Measurements from ENCODE around the gene RBMS2. TPM values are rescaled to one million over a fixed set of nuclear protein-coding genes. Genes with fewer than 3 reads are reported as not detected.

The RBMS2 gene
- total and polyA plus RNA-seq, 2 donors from 2014 or later, result 8.5 to 71.3 TPM

GRCh38 chr12:56476972-56477432 lies 44.6 kb upstream of the RBMS2 start:
- H3K27me3 ChIP-seq (ENCODE audit: control insufficient read depth, insufficient read depth, low read length), result no peaks in the 10 kb centered on the region
- no peak overlapping the region for H3K27ac ChIP-seq (ENCODE audit: low read depth in 2 of 2, low read length in 2 of 2)
- no peaks in the 10 kb centered on the region for H3K4me1 ChIP-seq (ENCODE audit: control insufficient read depth in 2 of 3, insufficient read depth in 2 of 3, low read depth in 1 of 3, low read length in 3 of 3)
- no peak overlapping the region for H3K4me3 ChIP-seq (ENCODE audit: low read length in 3 of 3)
- TF ChIP-seq CTCF (IDR thresholded peaks at IDR 0.05; ENCODE audit: borderline replicate concordance, extremely low read depth, insufficient read depth), result no peak
- H3K9me3 ChIP-seq (ENCODE audit: control insufficient read depth in 2 of 3, insufficient read depth in 1 of 3, low read length in 3 of 3), result no peaks in the 10 kb centered on the region
- no peak overlapping the region for H3K9ac ChIP-seq (ENCODE audit: low read length in 3 of 3)
- H3K36me3 ChIP-seq (ENCODE audit: control insufficient read depth in 2 of 3, insufficient read depth in 3 of 3, low read length in 3 of 3), result peaks cover 0 to 3% (median 2%) of the 10 kb centered on the region in 3 donors
- intact Hi-C loops (cut with DNase I), result no loop called here
- DNase-seq, result no peak
- no peak for FAIRE-seq

- H3K27me3 ChIP-seq (ENCODE audit: control insufficient read depth, insufficient read depth, low read length), result no peaks in the 10 kb centered on the region
- FAIRE-seq (no peak), DNase-seq (no peak)
- intact Hi-C loops (cut with DNase I), result no loop called here
- H3K9me3 ChIP-seq (ENCODE audit: control insufficient read depth in 2 of 3, insufficient read depth in 1 of 3, low read length in 3 of 3), result no peaks in the 10 kb centered on the region
- H3K9ac ChIP-seq (ENCODE audit: low read length in 3 of 3), result no peak overlapping the region
- no peaks in the 10 kb centered on the region for H3K4me1 ChIP-seq (ENCODE audit: control insufficient read depth in 2 of 3, insufficient read depth in 2 of 3, low read depth in 1 of 3, low read length in 3 of 3)
- no peak overlapping the region for H3K4me3 ChIP-seq (ENCODE audit: low read length in 3 of 3)
- no peak overlapping the region for H3K27ac ChIP-seq (ENCODE audit: low read depth in 2 of 2, low read length in 2 of 2)
- H3K36me3 ChIP-seq (ENCODE audit: control insufficient read depth in 2 of 3, insufficient read depth in 3 of 3, low read length in 3 of 3), result peaks cover 0 to 3% (median under 1%) of the 10 kb centered on the region in 3 donors
- no peak for TF ChIP-seq CTCF (IDR thresholded peaks at IDR 0.05; ENCODE audit: borderline replicate concordance, extremely low read depth, insufficient read depth)
Observed at GRCh38 chr12:56477521-56478225, 43.9 kb upstream of the RBMS2 start.

- H3K4me3 ChIP-seq (ENCODE audit: low read length in 3 of 3), result no peak overlapping the region
- no peak for TF ChIP-seq CTCF (IDR thresholded peaks at IDR 0.05; ENCODE audit: borderline replicate concordance, extremely low read depth, insufficient read depth)
- intact Hi-C loops (cut with DNase I), result no loop called here
- H3K36me3 ChIP-seq (ENCODE audit: control insufficient read depth in 2 of 3, insufficient read depth in 3 of 3, low read length in 3 of 3), result peaks cover 0 to 2% (median 0%) of the 10 kb centered on the region in 3 donors
- no peaks in the 10 kb centered on the region for H3K4me1 ChIP-seq (ENCODE audit: control insufficient read depth in 2 of 3, insufficient read depth in 2 of 3, low read depth in 1 of 3, low read length in 3 of 3)
- no peak overlapping the region for H3K27ac ChIP-seq (ENCODE audit: low read depth in 2 of 2, low read length in 2 of 2)
- FAIRE-seq (no peak), DNase-seq (no peak)
- H3K27me3 ChIP-seq (ENCODE audit: control insufficient read depth, insufficient read depth, low read length), result no peaks in the 10 kb centered on the region
- no peaks in the 10 kb centered on the region for H3K9me3 ChIP-seq (ENCODE audit: control insufficient read depth in 2 of 3, insufficient read depth in 1 of 3, low read length in 3 of 3)
- H3K9ac ChIP-seq (ENCODE audit: low read length in 3 of 3), result no peak overlapping the region
Observed at GRCh38 chr12:56479625-56480024, 42.0 kb upstream of the RBMS2 start.

All from kidney (tissue), 14 donors.